DMS114 treated with DMSO at 0.1 percent for 48 hours (cell line): Measurements from ENCODE around the gene STAG1.
"Not testable (repeated sequence)": the region's sequence is repeated elsewhere in the genome, so short reads cannot be mapped to it uniquely, and the experiment has no call there.

Source experiments
- DNase-seq: peaks from one replicate; lab custom pipeline; 2025; ENCODE audit not compliant: unreplicated experiment; lab: John Stamatoyannopoulos, UW

Gene STAG1

DNA sequence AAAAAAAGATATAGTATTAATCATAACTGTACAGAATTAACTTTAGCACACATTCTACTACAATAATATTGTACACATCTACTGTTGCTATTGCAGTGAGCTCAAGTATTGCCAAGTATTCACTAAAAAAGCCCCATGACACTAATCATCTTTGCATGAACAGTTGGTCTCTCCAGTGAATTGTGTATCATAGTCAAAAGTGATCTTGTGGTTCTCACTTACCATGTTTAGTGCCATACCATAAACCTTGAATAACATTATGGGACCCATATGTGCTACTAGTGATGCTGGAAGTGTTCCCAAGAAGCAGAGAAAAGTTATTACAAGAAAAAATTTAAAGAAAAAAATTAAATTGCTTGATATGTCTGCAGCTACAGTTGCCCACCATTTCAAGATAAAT, 324.9 kb downstream of the STAG1 start:
- no peak for DNase-seq

DNA sequence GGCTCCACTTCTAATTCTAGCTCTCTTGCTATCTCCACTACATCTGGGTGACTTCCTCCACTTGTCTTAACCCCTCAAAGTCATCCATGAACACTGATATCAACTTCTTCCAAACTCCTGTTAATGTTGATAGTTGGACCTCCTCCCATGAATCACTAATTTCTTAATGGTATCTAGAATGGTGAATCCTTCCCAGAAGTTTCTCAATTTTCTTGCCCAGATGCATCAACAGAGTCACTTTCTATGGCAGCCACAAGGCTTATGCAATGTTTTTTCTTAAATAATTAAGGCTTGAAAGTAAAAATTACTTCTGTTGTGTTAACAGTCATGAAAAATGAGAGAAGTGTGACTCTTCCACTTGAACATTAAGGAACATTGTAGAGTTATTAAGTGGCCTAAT, 337.7 kb downstream of the STAG1 start:
- no peak for DNase-seq

DNA sequence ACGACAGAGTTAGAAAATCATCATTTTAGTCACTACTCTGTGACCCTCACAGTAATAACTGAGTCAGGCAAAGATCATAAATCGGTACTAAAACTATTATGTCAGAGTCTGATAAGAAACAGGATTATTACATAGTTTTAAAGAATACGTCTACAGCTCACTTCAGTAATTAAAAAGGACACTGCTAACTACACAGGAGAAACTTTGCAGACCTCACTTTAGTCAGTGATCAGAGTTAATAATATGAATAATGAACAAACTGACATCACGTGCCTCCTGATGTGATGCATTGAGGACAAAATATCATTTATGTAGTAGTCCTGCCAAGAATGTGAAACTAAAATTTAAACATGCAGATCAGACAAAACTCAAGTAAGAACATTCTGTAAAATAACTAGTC, 339.9 kb downstream of the STAG1 start:
- no peak for DNase-seq

DNA sequence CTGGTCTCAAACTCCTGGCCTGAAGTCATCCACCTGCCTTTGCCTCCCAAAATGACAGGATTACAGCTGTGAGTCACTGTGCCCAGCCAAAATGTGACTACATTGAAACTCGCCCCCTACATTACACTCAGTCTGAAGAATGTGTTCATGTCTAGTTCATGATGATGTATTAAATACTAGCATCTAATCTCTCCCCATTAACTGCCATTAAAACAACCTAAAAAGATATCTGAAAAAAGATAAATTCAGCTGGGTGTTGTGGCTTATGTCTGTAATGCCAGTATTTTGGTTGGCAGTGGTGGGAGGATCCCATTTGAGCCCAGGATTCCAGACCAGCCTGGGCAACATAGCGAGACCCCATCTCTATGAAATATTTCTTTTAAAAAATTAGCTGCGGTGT, 342.6 kb downstream of the STAG1 start:
- DNase-seq: no peak

DNA sequence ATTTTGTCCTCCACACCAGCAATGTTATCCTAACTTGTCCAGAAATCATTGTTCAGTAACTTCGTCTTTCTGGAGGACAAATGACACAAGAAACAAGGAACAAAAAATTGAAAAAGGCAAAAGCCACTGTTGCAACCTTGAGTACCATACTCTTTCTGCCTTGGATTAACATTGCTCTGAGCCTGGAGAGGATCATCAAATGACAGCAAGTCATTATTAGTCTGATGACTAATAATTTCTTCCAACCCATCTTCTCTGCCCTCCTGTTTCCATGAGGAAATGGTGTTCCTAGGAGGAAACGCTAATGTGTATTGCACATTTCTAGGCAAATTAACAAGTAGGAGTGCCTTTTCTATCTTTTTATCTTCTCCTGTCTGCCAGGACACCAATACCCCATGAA, 348.1 kb downstream of the STAG1 start:
- DNase-seq: no peak

DNA sequence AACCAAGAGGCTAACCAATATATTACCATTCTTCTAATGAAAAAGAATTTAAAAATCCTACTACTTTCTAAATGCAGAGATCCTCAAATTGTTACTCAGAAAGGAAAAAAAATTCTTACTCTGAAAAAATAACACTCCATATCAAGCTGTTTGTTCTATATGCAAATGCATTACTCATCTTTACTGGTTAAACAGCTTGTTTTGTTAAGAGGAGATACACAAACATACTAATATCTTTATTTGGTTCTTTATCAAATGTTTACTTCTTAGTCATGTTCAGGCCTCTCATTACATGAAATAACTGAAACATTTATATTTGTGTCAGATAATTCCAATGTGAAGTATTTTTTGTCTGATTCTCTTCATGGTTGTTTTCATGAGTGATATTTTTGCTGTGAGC, 355.3 kb downstream of the STAG1 start:
- DNase-seq: no peak

DNA sequence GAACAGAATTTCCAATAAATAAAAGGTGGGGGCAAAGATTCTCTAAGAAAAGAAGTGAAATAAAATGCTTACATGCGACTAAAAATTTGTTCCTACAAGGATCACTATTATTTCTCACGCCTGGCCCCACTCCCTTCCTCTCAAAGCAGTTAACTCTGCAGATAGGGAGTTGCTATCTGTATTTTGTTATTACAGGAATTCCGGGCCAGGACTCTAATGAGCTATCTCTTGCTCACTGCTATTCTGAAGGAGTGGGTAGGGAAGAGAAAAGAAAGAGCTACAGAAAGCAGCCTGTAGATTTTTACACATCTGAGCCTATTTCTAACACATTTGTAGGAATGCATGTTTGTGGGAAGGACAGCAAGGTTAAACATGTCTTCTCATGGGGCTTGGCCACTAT, 361.6 kb downstream of the STAG1 start:
- no peak for DNase-seq

DNA sequence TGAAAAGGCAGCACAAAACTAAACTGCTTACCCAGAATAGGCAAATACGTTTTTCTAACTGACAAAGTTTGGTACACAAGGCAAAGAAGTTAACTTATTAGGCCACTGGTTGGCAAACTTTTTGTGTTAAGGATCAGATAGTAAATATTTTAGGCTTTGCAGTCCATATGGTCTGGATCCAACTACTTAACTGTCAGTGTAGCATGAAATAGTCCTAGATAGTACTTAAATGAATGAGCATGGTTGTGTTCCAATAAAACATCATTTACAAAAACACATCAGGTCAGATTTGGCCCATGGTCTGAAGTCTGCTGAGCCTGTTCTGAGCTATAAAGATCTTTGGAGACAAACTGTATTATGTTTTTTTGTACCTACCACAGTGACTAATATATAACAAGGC, 365.1 kb downstream of the STAG1 start:
- no peak for DNase-seq

DNA sequence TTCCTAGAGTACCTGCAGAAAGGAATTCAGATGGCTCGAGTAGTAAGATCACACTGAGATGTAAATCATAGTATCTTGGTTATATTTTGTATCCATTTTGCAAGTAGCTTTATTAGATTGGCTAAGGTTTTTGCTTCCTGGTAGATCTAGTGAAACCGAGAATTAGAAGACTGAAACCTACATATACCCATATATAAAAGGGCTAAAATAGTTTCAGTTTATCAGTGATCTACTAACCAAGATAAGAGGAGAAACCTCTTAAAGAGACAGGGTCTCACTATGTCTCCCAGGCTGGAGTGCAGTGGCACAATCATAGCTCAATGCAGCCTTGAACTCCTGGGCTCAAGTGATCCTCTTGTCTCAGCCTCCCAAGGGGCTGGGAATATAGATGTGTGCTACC, 366.7 kb downstream of the STAG1 start:
- no peak for DNase-seq

DNA sequence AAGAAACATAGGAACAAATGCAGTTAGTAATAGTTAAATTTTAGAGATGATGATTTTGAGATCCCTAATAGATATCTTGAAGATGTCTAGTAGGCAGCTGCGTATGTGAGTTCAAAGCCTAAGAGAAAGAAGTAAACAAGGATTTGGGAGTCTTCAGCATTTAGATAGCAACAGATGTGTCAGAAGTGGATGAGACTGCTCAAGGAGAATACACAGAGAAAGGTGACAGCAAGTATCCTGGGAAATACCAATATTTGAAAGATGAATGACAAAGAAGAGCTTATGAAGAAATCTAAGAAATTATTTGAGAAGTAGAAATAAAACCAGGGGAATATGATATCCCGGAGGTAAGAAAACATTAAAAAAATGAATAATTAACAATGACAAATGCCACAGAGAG, 371.1 kb downstream of the STAG1 start:
- DNase-seq: no peak

DNA sequence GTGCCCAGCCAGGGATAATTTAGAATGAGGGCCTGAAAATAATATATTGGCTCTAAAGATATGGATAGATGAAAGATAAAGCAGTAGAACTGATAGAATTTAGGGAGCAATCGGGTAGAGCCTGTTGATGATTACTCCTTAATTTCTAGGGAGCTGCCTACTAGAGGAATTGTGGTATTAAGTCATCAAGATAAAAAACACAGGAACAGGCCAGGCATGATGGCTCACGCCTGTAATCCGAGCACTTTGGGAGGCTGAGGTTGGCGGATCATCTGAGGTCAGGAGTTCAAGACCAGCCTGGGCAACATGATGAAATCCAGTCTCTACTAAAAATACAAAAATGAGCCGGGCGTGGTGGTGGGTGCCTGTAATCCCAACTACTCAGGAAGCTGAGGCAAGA, 371.6 kb downstream of the STAG1 start:
- no peak for DNase-seq

DNA sequence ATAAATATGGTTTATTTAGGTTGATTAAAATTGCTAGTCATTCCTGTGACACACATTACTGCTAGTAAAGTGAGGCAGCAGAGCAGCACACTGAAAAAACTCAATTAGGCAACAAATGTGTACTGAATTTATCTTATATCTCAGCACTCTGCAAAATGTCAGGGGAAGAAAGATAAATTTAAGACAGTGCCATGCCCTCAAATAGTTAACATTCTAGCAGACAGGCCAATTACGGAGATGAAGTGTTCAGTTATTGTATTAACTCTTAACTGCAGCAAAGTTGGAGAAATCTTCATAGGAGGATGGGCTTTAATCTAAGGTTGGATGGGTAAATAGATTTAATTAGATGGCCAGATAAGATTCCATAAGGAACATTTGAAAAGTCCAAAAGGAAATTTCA, 374.2 kb downstream of the STAG1 start:
- no peak for DNase-seq

DNA sequence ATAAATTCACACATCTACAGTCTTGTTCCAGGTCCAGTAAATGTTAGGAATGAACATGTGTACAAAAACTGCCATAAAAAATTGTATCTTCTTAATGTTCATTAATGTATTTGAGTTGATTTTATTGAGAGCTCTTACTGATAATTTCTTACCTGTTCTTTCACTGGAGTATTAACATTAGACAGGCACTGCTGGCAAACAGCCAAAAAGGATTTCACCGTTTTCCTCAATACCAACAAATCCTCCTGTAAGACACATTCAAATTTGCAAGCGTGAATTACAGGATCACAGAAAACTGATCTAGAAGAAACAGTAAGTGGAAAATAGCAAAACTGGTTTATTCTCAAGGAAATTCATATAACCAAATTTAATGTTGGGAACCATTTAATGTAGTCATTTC, 374.7 kb downstream of the STAG1 start:
- no peak for DNase-seq

DNA sequence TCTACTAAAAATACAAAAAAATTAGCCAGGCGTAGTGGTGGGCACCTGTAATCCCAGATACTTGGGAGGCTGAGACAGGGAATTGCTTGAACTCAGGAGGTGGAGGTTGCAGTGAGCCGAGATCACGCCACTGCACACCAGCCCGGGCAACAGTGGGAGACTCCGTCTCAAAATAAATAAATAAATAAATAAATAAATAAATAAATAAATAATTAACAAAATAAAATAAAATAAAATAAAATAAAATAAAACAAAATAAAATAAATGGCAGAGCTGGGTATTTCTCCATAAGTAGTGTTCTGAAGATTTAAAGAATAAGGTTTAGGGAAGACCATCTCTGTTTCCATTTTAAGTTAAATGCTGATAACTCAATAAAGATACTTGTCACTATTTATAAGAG, 376.4 kb downstream of the STAG1 start:
- DNase-seq: not testable (repeated sequence)

DNA sequence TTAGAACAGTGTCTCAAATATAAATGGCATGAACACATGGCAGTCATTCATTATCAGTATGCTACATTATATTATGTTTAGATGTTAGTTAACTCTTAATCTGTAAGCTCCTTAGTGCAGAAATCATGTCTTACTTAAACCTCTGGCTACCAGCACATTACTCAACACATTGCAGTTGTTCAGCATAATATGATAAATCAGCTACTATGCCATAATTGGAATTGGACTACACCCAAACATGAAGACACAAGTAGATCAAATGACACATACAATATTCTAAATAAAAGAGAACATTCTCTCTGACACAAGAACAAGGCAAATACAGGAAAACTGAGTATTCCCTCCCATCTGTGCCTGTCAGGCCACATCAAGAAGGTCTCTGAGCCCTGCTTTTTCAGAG, 385.9 kb downstream of the STAG1 start:
- DNase-seq: no peak

DNA sequence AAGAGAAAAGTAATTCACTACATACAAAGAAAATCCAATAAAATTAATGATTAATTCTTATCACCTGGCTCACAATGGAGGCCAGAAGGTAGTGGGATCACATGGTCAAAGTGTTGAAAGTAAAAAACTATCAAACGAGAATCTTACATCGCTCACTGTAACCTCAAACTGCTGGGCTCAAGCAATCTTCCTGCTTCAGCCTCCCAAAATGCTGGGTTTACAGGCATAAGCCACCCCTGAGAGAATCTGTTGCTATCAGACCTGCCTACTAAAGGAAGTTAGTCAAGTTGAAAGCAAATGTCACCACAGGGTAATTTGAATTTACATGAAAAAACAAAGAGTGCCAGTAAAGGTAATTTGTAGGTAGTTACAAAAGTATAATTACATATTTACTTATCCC, 398.7 kb downstream of the STAG1 start:
- no peak for DNase-seq

DNA sequence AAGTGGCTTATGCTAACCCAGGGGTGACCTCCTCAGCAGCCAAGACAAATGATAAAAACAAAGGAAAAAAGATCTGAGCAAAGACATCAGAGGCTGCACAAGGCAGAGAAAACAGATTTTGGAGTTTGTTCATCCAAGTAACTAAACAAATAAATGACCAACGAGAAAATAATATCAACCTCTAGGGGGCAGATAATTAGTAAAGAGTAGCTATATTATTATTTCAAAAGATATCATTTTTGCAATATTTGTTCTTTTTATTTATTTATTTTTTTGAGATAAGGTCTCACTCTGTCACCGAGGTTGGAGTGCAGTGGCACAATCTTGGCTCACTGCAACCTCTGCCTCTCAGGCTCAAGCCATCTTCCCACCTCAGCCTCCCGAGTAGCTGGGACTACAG, 400.3 kb downstream of the STAG1 start:
- no peak for DNase-seq

DNA sequence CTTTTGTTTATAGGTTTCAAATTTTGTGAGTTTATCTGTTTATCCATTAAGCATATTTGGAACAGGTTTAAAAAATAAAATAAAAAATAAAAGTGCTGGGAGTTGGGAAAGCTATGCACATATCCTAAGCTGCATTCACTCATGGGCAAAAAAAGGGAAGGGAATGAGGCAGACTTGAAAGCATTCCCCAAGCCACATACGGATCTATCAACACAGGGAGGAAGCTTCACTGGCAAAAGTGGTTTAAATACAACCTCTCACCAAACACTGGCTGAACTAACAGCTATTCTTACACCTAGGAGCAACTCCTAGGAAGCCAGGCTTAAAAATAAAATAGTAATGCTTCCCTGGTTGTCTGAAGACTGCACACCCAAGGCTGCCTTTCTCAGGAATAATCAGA, 400.8 kb downstream of the STAG1 start:
- DNase-seq: no peak

DNA sequence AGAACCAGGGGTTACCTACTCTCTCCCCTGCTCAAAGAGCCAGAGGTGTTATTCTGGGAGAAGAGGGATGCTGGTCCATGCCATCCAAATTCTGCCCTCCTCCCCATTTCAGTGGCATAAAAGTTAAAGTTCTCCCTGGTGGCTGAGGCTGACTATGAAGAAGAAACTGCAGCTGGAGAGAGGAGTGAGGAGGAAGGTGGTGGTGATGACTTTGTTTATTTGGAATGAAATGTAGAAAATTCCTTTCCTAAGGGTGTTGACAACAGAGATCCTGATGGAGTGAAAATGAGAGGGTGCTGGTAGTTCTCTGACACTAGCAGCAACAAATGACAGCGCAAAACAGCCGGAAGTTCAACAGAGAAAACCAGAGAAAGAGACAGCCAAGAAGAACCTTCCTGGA, 401.6 kb downstream of the STAG1 start:
- no peak for DNase-seq

DNA sequence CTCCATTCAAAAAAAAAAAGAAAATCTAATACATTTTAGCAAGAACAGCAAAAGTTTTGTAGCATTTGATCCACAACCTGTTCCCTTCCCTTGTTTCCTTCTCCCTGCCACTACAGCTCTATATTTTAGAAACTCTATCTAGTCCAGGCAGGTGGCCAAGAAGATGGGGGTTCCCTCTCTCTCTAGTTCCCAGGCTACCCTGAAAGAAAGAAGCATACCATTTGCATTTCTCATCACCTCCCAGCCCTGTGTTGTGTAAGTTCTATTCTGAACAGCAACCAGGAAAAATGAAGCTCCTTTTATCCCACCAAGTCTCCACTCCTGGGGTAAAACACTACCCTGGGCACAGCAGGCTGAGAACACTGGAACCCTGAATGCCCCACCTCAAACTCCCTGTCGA, 402.0 kb downstream of the STAG1 start:
- no peak for DNase-seq

DNA sequence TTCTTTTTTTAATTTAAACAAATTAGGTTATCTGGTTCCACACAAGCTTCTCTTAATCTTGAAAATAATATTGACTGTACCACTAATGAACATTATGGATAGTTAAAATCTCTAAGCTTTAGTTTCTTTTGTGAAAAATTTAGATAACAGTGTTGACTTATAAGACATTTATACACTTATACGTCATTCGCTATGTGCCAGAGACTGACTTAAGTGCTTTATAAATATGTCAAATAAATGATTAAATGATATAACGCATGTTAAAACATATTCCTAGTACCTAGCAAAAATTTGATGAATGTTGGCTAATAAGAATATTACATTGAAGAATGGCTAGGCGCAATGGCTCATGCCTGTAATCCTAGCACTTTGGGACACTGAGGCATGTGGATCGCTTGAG, 405.7 kb downstream of the STAG1 start:
- no peak for DNase-seq

DNA sequence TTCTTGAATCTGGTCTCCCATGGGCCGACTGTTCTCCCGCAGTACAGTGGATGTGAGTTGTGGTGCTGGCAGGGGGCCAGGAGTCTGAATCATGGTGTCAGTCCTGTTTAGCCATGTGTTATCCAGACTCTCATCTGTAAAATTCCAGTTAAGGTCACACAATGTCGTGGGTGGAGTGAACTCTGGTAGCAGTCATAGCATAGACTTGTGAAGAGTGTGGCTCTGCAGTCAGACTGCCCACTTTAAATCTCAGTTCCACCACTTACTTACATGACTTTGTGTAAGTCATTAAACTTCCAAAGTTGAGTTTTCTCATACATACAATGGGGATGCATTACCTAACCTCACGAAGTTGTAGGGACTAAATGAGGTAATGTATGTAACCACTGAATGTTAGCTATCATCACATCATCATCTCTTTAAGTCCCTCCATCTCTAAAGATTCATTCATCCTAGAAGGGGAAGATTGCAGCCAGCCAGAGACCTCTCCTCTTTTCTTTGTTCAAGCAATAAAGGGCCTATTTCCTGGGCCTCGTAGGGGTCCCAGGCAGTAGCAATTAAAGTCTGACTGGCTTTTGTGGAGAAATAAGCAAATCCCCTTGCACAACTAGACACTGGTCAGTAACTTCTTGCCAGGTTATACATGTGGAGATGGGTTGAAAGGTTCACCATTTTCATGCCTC, 408.2 kb downstream of the STAG1 start:
- no peak for DNase-seq

DNA sequence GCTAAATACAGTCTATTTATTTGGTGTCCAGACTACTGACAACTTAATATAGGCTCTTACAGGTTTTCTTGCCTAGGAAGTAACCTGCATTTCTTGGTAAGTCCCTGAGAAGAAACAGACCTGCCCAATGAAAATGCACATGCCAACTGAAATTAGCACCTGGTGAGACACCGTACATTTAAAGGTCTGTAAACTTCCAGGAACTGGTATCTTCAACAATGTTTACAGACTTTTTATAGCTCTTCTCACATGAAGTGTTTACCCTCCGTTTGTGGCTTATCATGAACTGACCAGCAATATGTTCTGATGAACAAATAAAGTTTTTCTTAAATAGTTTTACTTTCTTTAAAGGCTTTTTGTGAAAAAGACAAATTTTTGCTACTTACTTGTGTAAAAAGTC, 408.7 kb downstream of the STAG1 start:
- no peak for DNase-seq
